Adrenal gland (tissue), 12 donors: ENCODE measurements around the gene PTGIS. TPM values are rescaled to one million over a fixed set of nuclear protein-coding genes. Genes with fewer than 3 reads are reported as not detected.

Experiments
- DNase-seq, 7 donors: peaks; one replicate each; pipeline ENCODE4 v3.0.0-alpha.2; 2019 to 2020
- H3K27ac ChIP-seq, 5 donors: fragments of 200-600 bp; sonication (generic) in 4 of 5; 1 replicate in 3 of 5; 2 replicates in 2 of 5; pipeline versions ENCODE4 v1.5.1 to v1.8.0; 2016 to 2020; ENCODE audit warnings: mild to moderate bottlenecking in 1 of 5
- H3K27me3 ChIP-seq: fragments of 200-600 bp; 2 replicates; pipeline ENCODE4 v1.8.0; 2021
- H3K36me3 ChIP-seq, 2 donors: fragments of 200-600 bp; replicated peaks in 1 of 2; 1 replicate in 1 of 2; 2 replicates in 1 of 2; pipeline versions ENCODE4 v1.5.1 to v1.8.0; 2018 to 2022
- H3K4me1 ChIP-seq, 2 donors: fragments of 200-600 bp; replicated peaks in 1 of 2; 1 replicate in 1 of 2; 2 replicates in 1 of 2; pipeline versions ENCODE4 v1.5.1 to v1.8.0; 2018 to 2021
- H3K4me3 ChIP-seq, 4 donors: fragments of 200-600 bp; sonication (generic) in 3 of 4; one replicate each; pipeline ENCODE4 v1.5.1; 2016 to 2018
- H3K9me3 ChIP-seq, 3 donors: fragments of 200-600 bp; sonication (generic) in 1 of 3; replicated peaks in 1 of 3; 1 replicate in 2 of 3; 2 replicates in 1 of 3; pipeline versions ENCODE4 v1.5.1 to v1.8.0; 2016 to 2021
- CTCF ChIP-seq, 6 experiments: fragments of 450-650 bp in 4 of 6; fragments of 200-600 bp in 2 of 6; sonication (generic) in 1 of 6; IDR thresholded peaks; 1 replicate in 5 of 6; 2 replicates in 1 of 6; pipeline versions ENCODE4 v1.5.1 to v1.8.0; 2016 to 2021; ENCODE audit warnings: antibody characterized with exemption in 6 of 6, mild to moderate bottlenecking in 2 of 6, moderate library complexity in 1 of 6
- POLR2A ChIP-seq, 2 donors: fragments of 450-650 bp; IDR thresholded peaks; one replicate each; pipeline ENCODE4 v1.6.1; 2017; ENCODE audit warnings: antibody characterized with exemption in 2 of 2, mild to moderate bottlenecking in 2 of 2, moderate library complexity in 1 of 2
- WGBS, 4 donors: extraction: QIAGEN DNeasy Blood & Tissue Kit in 2 of 4; methylation state at CpG; one replicate each; pipeline versions ENCODE4 v1.1.5 to v1.1.7; 2013 to 2017; 5-methylcytosine and 5-hydroxymethylcytosine counted together
- intact Hi-C, 2 donors: fragments of 100-400 bp; cut with DNase I; formaldehyde crosslinking; loops; one replicate each; pipeline versions ENCODE4 v1.14.1 to v1.15.0; 2022 to 2023
- polyA plus RNA-seq, 3 donors: library from polyadenylated mRNA; stranded (reverse); fragments of 200-250 nt in 2 of 3; fragments of 350-450 nt in 1 of 3; fragmentation: Illumina TruSeq in 1 of 3; extraction: RNeasy Lipid Tissue Mini Kit (QIAGEN cat#74804) in 1 of 3; gene quantifications; one replicate each; pipeline ENCODE4 v1.2.3, GENCODE V29; 2013 to 2014
- total RNA-seq, 9 donors: library from RNA; depleted of rRNA in 4 of 9; stranded (reverse); fragments of >200 nt in 4 of 9; fragments of 120-200 nt in 1 of 9; fragmentation: NEBNext Ultra II Directional in 1 of 9; extraction: Animal tissue kit (Norgen Biotek cat#: 25700) in 1 of 9; gene quantifications; one replicate each; pipeline versions ENCODE4 v1.1.0 to v1.2.4, GENCODE V29; 2013 to 2023
- donor health status: healthy with polysubstance abuse.
- donor health status: Bipolar disorder and iron deficiency.
- donor health status: DM: yes; HTN: yes; CAD: no.
- donor health status: DM: no; HTN: no; CAD: no.
- donor health status: DM: no; HTN: no; CAD: no.
- donor health status: DM: yes; HTN: yes; CAD: no.

Gene PTGIS
- total and polyA plus RNA-seq, 12 donors: 3.5 to 34.2 (median 8.0) TPM

GRCh38 chr20:49497398-49497669, 70.6 kb downstream of the PTGIS start:
- WGBS, 4 donors: 27 to 40% (median 38%) methylated on average over 1 of the region's 1 CpG; no CpG with 5 or more reads in 1 of the 4 donors
- Histone ChIP-seq H3K27me3 (no peaks in the 10 kb centered on the region), H3K4me1 (no peaks in the 10 kb centered on the region), H3K27ac (no peak overlapping the region), H3K9me3 (no peaks in the 10 kb centered on the region), H3K4me3 (no peak overlapping the region), H3K36me3 (no peaks in the 10 kb centered on the region)
- intact Hi-C loops: no loop called here
- DNase-seq: no peak
- TF ChIP-seq CTCF (IDR thresholded peaks at IDR 0.05): no peak
- no peak for TF ChIP-seq POLR2A (IDR thresholded peaks at IDR 0.05)

DNA sequence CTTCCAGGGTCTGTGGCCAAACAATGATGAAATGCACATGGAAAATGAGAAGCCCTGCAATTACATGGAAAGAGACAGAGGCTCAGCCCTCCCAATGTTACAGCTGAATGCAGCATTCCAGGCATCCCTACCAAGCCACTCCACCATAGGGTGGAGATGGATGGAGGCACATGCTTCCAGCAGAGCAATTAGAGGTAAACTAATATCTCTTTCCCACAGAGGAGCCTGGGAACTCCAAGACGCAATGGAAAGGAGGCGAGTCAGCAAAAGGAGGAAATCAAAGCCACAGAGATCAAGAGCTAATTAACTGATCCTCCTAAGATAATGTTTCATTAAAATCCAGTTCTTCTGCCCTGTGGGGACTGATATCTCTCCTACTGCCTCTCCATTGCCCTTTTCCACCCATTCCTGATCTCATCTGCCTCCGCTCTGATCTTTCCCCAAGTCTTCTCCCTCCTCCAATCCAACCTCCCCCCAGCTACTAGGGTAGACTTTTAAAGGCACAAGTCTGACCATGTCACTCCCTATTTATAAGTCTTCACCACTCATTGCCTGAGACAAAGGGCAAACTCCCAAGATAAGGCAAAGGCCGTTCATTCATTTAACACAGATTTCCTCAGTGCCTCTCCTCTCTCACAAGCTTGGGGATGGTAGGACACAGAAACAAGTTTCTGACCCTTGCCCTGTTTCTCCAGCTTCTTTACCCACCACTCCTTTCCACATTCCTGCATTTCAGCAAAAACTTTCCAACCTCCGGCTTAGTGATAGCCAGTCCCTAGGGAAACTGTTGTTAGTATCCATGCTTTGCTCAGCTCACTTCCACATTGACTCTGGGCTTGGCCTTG, 71.2 kb downstream of the PTGIS start:
- intact Hi-C loops: no loop called here
- Histone ChIP-seq H3K36me3 (no peaks in the 10 kb centered on the region), H3K9me3 (no peaks in the 10 kb centered on the region), H3K27me3 (no peaks in the 10 kb centered on the region), H3K27ac (no peak overlapping the region), H3K4me1 (no peaks in the 10 kb centered on the region), H3K4me3 (no peak overlapping the region)
- 65 to 70% (median 67%) methylated on average over 5 of the region's 5 CpGs for WGBS, 4 donors
- no peak for DNase-seq
- TF ChIP-seq CTCF (IDR thresholded peaks at IDR 0.05): no peak
- TF ChIP-seq POLR2A (IDR thresholded peaks at IDR 0.05): no peak

- 71 to 82% (median 77%) methylated on average over 4 of the region's 4 CpGs for WGBS, 4 donors
- Histone ChIP-seq H3K27me3 (no peaks in the 10 kb centered on the region), H3K36me3 (no peaks in the 10 kb centered on the region), H3K4me3 (no peak overlapping the region), H3K4me1 (no peaks in the 10 kb centered on the region), H3K9me3 (no peaks in the 10 kb centered on the region), H3K27ac (no peak overlapping the region)
- TF ChIP-seq CTCF (IDR thresholded peaks at IDR 0.05) (no peak), POLR2A (IDR thresholded peaks at IDR 0.05) (no peak)
- intact Hi-C loops: no loop called here
- DNase-seq: no peak
These were observed 71.9 kb downstream of the PTGIS start for GRCh38 chr20:49496043-49496442.

- H3K4me1 ChIP-seq: no peaks in the 10 kb centered on the region
- peak in 3 of 7 donors; percentile 7 to 23 (median 18) for DNase-seq
- no peak overlapping the region for H3K27ac ChIP-seq
- TF ChIP-seq CTCF (IDR thresholded peaks at IDR 0.05): no peak
- no peak for TF ChIP-seq POLR2A (IDR thresholded peaks at IDR 0.05)
- H3K4me3 ChIP-seq: no peak overlapping the region
- WGBS, 4 donors: 18 to 39% (median 37%) methylated on average over 1 of the region's 1 CpG
- no peaks in the 10 kb centered on the region for H3K9me3 ChIP-seq
- H3K27me3 ChIP-seq: no peaks in the 10 kb centered on the region
- intact Hi-C loops: no loop called here
- no peaks in the 10 kb centered on the region for H3K36me3 ChIP-seq
These were observed 77.2 kb downstream of the PTGIS start for GRCh38 chr20:49490689-49491088.
